ENCODE measurements around the gene ABHD6. TPM values are rescaled to one million over a fixed set of nuclear protein-coding genes. Genes with fewer than 3 reads are reported as not detected.

Gene ABHD6
- total and polyA plus RNA-seq, 2 donors (not counting 3 experiments of a cell fraction or from before 2014, with no cell fraction given), result 5.8 to 7.5 TPM

GRCh38 chr3:58193682-58194407, 43.7 kb upstream of the ABHD6 start:
- intact Hi-C loops (cut with micrococcal nuclease), result no loop called here
- TF ChIP-seq POLR2AphosphoS5 (IDR thresholded peaks at IDR 0.05; ENCODE audit: insufficient read depth, low read depth, low read length) (no peak), MAX (IDR thresholded peaks at IDR 0.05; ENCODE audit: insufficient read depth, insufficient read length) (no peak), GATA2 (IDR thresholded peaks at IDR 0.05; ENCODE audit: insufficient read depth, insufficient read length, low read depth, low read length) (no peak), MYC (IDR thresholded peaks at IDR 0.05; ENCODE audit: low read depth, low read length) (no peak)
- no peak for FAIRE-seq
- dilution Hi-C loops (cut with MboI; ENCODE audit: extremely low pct_ligation_motif_present, low sequenced_read_pairs), result loop anchor here (10.0 kb wide), 1 partner anchor 111 kb away; the partner anchor contains the start of genes HTD2 and RPP14
- DNase-seq (ENCODE audit: low read depth, low spot score), result no peak
- peaks cover 11% of the 10 kb centered on the region for H3K4me1 ChIP-seq (ENCODE audit: control insufficient read depth, extremely low read depth, insufficient read depth, low read length)
- ChIA-PET POLR2A (no interaction called here), CTCF (interaction anchor here (0.6 to 10.8 kb wide), 3 partner anchors 24 to 208 kb away, joined by 3 to 294 read pairs (median 4); no protein-coding TSS in a partner anchor)
- no peaks in the 10 kb centered on the region for H3K9me1 ChIP-seq (replicated peaks; ENCODE audit: control insufficient read depth, extremely low read depth, insufficient read depth, low read length)
- H3K79me2 ChIP-seq (ENCODE audit: control insufficient read depth, insufficient read depth, low read length), result no peaks in the 10 kb centered on the region
- H3K4me2 ChIP-seq (ENCODE audit: insufficient read depth, low read length), result no peak overlapping the region
- BruUV-seq (replicated peaks), result no TSS peak
- no peaks in the 10 kb centered on the region for H3K36me3 ChIP-seq (ENCODE audit: control insufficient read depth in 2 of 2, extremely low read depth in 1 of 2, insufficient read depth in 2 of 2, low read length in 2 of 2)
- H3K27me3 ChIP-seq (ENCODE audit: control insufficient read depth in 2 of 2, insufficient read depth in 2 of 2, low read length in 2 of 2), result no peaks in the 10 kb centered on the region
- H2AFZ ChIP-seq (ENCODE audit: low read depth, low read length), result no peak overlapping the region
- H3K4me3 ChIP-seq (replicated peaks in 1 of 3; ENCODE audit: insufficient read depth in 1 of 3, low read depth in 1 of 3, low read length in 3 of 3), result no peak overlapping the region
- no peaks in the 10 kb centered on the region for H3K9me3 ChIP-seq (replicated peaks; ENCODE audit: control insufficient read depth, insufficient read depth, low read length)
- H3K9ac ChIP-seq (replicated peaks; ENCODE audit: extremely low read depth, insufficient read depth, low read length), result no peak overlapping the region
- H3K27ac ChIP-seq (ENCODE audit: insufficient read depth, low read depth, low read length), result no peak overlapping the region
- H4K20me1 ChIP-seq (replicated peaks; ENCODE audit: control insufficient read depth, extremely low read depth, insufficient read depth, low read length), result no peaks in the 10 kb centered on the region

GRCh38 chr3:58197588-58197987, 40.0 kb upstream of the ABHD6 start:
- H3K36me3 ChIP-seq (ENCODE audit: control insufficient read depth in 2 of 2, extremely low read depth in 1 of 2, insufficient read depth in 2 of 2, low read length in 2 of 2), result no peaks in the 10 kb centered on the region
- no peak overlapping the region for H2AFZ ChIP-seq (ENCODE audit: low read depth, low read length)
- no peaks in the 10 kb centered on the region for H3K79me2 ChIP-seq (ENCODE audit: control insufficient read depth, insufficient read depth, low read length)
- no peaks in the 10 kb centered on the region for H3K9me3 ChIP-seq (replicated peaks; ENCODE audit: control insufficient read depth, insufficient read depth, low read length)
- H3K27me3 ChIP-seq (ENCODE audit: control insufficient read depth in 2 of 2, insufficient read depth in 2 of 2, low read length in 2 of 2), result no peaks in the 10 kb centered on the region
- dilution Hi-C loops (cut with MboI; ENCODE audit: extremely low pct_ligation_motif_present, low sequenced_read_pairs), result loop anchor here (10.0 kb wide), 1 partner anchor 107 kb away; the partner anchor contains the start of genes HTD2 and RPP14
- no peak overlapping the region for H3K27ac ChIP-seq (ENCODE audit: insufficient read depth, low read depth, low read length)
- BruUV-seq (replicated peaks), result no TSS peak
- no peaks in the 10 kb centered on the region for H4K20me1 ChIP-seq (replicated peaks; ENCODE audit: control insufficient read depth, extremely low read depth, insufficient read depth, low read length)
- TF ChIP-seq GATA2 (IDR thresholded peaks at IDR 0.05; ENCODE audit: insufficient read depth, insufficient read length, low read depth, low read length) (no peak), MAX (IDR thresholded peaks at IDR 0.05; ENCODE audit: insufficient read depth, insufficient read length) (no peak), EZH2 (IDR thresholded peaks at IDR 0.05; ENCODE audit: borderline replicate concordance, low read depth, low read length, severe bottlenecking) (no peak), POLR2A (IDR thresholded peaks at IDR 0.05; ENCODE audit: low read depth, low read length) (no peak), MYC (IDR thresholded peaks at IDR 0.05; ENCODE audit: low read depth, low read length) (no peak), FOS (IDR thresholded peaks at IDR 0.05; ENCODE audit: borderline replicate concordance, insufficient read depth, low read length) (no peak), JUN (IDR thresholded peaks at IDR 0.05; ENCODE audit: borderline replicate concordance, insufficient read depth, insufficient read length, low read depth) (no peak), CTCF (IDR thresholded peaks at IDR 0.05; ENCODE audit: extremely low read depth in 1 of 2, insufficient read depth in 1 of 2, low read depth in 1 of 2, low read length in 2 of 2) (no peak), POLR2AphosphoS5 (IDR thresholded peaks at IDR 0.05; ENCODE audit: insufficient read depth, low read depth, low read length) (no peak)
- no peak overlapping the region for H3K4me3 ChIP-seq (replicated peaks in 1 of 3; ENCODE audit: insufficient read depth in 1 of 3, low read depth in 1 of 3, low read length in 3 of 3)
- FAIRE-seq (no peak), DNase-seq (ENCODE audit: low read depth, low spot score) (no peak)
- no peak overlapping the region for H3K4me2 ChIP-seq (ENCODE audit: insufficient read depth, low read length)
- POLR2A ChIA-PET, result no interaction called here
- no peak overlapping the region for H3K9ac ChIP-seq (replicated peaks; ENCODE audit: extremely low read depth, insufficient read depth, low read length)
- CTCF ChIA-PET, result interaction anchor here (2.0 to 6.6 kb wide), 2 partner anchors 11 to 108 kb away, joined by 11 to 37 read pairs; partner anchors contain the start of genes HTD2 and RPP14
- H3K4me1 ChIP-seq (ENCODE audit: control insufficient read depth, extremely low read depth, insufficient read depth, low read length), result peaks cover 21% of the 10 kb centered on the region
- intact Hi-C loops (cut with micrococcal nuclease), result no loop called here
- no peaks in the 10 kb centered on the region for H3K9me1 ChIP-seq (replicated peaks; ENCODE audit: control insufficient read depth, extremely low read depth, insufficient read depth, low read length)
